ENCODE measurements around the gene DHX32. TPM values are rescaled to one million over a fixed set of nuclear protein-coding genes. Genes with fewer than 3 reads are reported as not detected.
A peak's percentile ranks its signal among the peaks of the same experiment; 100 is the strongest.

The DHX32 gene
- total RNA-seq, 2 donors from 2014 or later: 25.2 to 35.6 TPM

DNA sequence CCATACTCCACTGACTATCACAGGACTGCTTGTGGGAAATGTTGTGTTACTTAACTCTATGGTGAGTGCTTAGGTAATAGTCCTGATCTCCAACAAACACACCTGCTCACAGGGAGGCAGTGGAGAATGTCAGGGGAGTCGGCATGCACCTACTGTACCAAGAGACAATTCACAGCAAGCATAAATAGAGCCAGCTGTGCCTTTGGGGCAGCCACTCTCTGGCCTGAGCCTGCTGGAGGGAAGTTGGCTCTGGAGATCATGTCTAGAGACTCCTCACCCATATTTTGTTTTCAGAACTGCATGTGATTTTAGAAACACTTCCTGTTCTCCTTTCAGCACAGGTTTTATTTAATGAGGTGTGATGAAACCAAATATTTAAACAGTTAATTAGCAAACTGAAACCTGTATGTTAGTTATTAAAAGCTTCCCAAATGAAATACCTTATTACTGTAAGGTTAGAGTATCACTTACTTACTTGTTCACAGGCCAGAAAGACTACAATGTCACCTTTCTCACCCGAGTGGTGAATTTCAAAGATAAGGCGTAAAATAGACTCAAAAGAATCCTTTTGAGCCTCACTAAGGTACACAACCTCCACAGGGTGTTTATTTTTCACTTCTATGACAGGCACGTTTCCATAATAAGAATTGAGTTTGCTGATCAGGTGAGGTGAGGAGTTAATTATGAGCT lies 21.8 kb downstream of the DHX32 start:
- ATAC-seq (no peak), DNase-seq (peak in 2 of 4 donors; percentile 30 to 32)
- H3K4me1 ChIP-seq: peaks cover 3% of the 10 kb centered on the region
- no peaks in the 10 kb centered on the region for H3K27me3 ChIP-seq
- H3K9me3 ChIP-seq: no peaks in the 10 kb centered on the region
- no peak for TF ChIP-seq POLR2A (IDR thresholded peaks at IDR 0.05)
- TF ChIP-seq, protein P1, sequence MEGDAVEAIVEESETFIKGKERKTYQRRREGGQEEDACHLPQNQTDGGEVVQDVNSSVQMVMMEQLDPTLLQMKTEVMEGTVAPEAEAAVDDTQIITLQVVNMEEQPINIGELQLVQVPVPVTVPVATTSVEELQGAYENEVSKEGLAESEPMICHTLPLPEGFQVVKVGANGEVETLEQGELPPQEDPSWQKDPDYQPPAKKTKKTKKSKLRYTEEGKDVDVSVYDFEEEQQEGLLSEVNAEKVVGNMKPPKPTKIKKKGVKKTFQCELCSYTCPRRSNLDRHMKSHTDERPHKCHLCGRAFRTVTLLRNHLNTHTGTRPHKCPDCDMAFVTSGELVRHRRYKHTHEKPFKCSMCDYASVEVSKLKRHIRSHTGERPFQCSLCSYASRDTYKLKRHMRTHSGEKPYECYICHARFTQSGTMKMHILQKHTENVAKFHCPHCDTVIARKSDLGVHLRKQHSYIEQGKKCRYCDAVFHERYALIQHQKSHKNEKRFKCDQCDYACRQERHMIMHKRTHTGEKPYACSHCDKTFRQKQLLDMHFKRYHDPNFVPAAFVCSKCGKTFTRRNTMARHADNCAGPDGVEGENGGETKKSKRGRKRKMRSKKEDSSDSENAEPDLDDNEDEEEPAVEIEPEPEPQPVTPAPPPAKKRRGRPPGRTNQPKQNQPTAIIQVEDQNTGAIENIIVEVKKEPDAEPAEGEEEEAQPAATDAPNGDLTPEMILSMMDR (IDR thresholded peaks at IDR 0.05): no peak
- peaks cover 0 to 2% of the 10 kb centered on the region in 2 donors for H3K36me3 ChIP-seq (replicated peaks in 1 of 2; ENCODE audit: insufficient read depth in 1 of 2, low read depth in 2 of 2)
- intact Hi-C loops (cut with DNase I): no loop called here
- no peak overlapping the region for H3K4me3 ChIP-seq
- 46 to 70% methylated on average over 4 of the region's 4 CpGs for WGBS, 2 donors
- peak overlapping the region in 3 of 4 donors; percentile 7 to 37 (median 21) for H3K27ac ChIP-seq

DNA sequence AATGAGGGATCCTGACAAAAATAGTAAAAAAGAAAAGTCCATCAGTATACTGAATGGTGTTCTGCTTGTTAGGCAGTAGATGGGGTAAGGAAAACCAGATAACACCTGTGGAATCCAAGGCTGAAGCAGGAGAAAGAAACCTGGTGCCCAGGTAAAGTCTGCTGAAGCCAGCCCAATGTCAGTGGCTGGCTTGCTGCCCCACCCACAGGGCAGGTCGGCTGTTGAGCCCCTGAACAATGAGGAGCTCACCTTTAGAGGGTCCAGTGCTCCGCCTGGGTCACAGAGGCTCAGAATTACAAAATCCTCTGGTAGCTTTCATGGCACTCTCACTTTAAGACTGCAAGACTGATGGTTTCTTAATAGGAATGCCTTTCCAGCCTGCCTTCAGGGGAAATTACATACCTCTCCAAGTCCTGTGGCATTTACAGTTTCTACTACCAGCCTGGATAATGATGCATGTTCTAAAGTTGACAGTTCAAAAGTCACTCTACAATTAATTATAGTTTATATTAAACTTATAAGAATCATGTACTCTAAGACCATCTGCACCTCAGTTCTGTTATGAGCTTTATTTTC lies 23.8 kb downstream of the DHX32 start:
- TF ChIP-seq, protein P1 (IDR thresholded peaks at IDR 0.05): no peak
- no peak for TF ChIP-seq POLR2A (IDR thresholded peaks at IDR 0.05)

DNA sequence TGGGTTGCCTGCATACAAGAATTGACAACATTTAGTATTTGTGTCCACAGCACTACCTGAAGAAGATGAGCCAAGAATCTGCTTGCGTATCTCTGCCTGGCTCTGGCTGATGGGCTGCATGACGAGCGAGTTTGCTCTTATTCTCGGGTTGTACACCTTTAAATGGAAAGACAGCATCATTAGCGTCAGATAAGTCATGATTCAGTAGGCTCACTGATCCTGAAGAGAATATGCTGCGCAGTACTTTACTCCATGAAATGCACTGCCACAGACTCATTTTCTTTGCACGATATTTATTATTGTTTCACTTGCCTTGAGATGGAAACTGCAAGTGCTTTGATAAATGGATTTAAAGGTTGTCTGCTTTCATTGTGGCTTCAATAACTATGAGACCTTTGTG lies 28.6 kb downstream of the DHX32 start:
- H3K36me3 ChIP-seq (replicated peaks in 1 of 2; ENCODE audit: insufficient read depth in 1 of 2, low read depth in 2 of 2): peaks cover 0 to 5% of the 10 kb centered on the region in 2 donors
- 83 to 93% methylated on average over 7 of the region's 7 CpGs for WGBS, 2 donors
- no peaks in the 10 kb centered on the region for H3K27me3 ChIP-seq
- no peaks in the 10 kb centered on the region for H3K9me3 ChIP-seq
- no peak overlapping the region for H3K4me3 ChIP-seq
- ATAC-seq (no peak), DNase-seq (no peak)
- intact Hi-C loops (cut with DNase I): no loop called here
- H3K4me1 ChIP-seq: peaks cover 21% of the 10 kb centered on the region
- TF ChIP-seq, protein P1 (IDR thresholded peaks at IDR 0.05): no peak
- no peak for TF ChIP-seq POLR2A (IDR thresholded peaks at IDR 0.05)
- no peak overlapping the region for H3K27ac ChIP-seq

More for the DNA sequence above, 23.8 kb downstream of the DHX32 start:
- H3K27me3 ChIP-seq: no peaks in the 10 kb centered on the region
- no peak overlapping the region for H3K4me3 ChIP-seq
- no peaks in the 10 kb centered on the region for H3K9me3 ChIP-seq
- no peak overlapping the region for H3K27ac ChIP-seq
- H3K4me1 ChIP-seq: peaks cover 3% of the 10 kb centered on the region
- H3K36me3 ChIP-seq (replicated peaks in 1 of 2; ENCODE audit: insufficient read depth in 1 of 2, low read depth in 2 of 2): peaks cover 0 to 5% of the 10 kb centered on the region in 2 donors
- intact Hi-C loops (cut with DNase I): no loop called here
- ATAC-seq: no peak
- 44 to 68% methylated on average over 2 of the region's 2 CpGs for WGBS, 2 donors
- no peak for DNase-seq

DNA sequence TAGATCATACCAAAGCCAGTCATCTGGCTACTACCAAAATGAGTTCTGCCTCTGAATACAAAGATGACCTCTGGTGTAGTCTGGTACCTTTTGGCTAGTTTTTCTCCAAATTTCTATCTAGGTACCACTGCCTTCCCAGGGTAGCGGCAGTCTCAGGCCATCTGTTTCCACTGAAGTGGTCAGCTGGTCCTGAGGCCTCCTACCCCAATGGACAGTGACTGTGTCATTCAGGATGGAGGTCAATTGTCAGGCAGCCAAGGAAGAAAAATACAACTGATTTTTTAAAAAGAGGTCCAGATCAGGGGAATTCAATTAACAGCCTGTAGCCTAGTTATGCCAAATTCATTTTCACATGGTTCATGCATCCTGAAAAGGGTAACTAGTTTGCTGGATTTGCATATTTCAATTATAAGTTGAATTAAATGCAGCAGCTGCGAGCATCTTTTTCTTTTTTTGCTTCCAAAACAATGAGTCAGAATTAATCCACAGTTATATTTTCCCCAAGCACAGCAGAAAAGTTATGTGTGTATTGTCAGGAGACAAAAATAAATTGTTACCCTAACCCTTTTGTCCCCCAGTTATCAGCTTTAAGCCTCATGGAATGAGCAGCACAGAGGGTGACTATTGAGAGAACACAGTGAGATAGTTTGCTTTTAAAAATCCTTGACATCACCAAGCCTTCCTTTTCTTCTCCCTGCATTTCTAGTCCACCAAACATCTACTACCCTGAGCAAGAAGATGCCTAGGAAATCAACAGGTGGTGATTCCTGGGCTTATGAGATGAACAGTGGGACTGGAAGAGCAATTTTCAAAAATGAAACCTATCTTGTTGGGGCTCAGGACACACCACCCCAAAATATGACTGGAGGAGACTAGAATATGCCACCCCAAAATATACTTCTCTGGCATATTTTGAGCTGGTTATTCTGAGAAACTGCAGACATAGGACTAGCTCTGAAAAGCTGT lies 30.0 kb downstream of the DHX32 start:
- Histone ChIP-seq H3K4me1 (peaks cover 29% of the 10 kb centered on the region), H3K9me3 (no peaks in the 10 kb centered on the region), H3K27me3 (no peaks in the 10 kb centered on the region), H3K4me3 (no peak overlapping the region), H3K27ac (no peak overlapping the region), H3K36me3 (replicated peaks in 1 of 2; ENCODE audit: insufficient read depth in 1 of 2, low read depth in 2 of 2) (peaks cover 0 to 5% of the 10 kb centered on the region in 2 donors)
- no peak for DNase-seq
- no peak for TF ChIP-seq POLR2A (IDR thresholded peaks at IDR 0.05)
- TF ChIP-seq, protein P1 (IDR thresholded peaks at IDR 0.05): no peak
- intact Hi-C loops (cut with DNase I): no loop called here
- 98 to 100% methylated on average over 2 of the region's 2 CpGs for WGBS, 2 donors
- no peak for ATAC-seq
